Measurements from ENCODE around the gene ABHD6. TPM values are rescaled to one million over a fixed set of nuclear protein-coding genes. Genes with fewer than 3 reads are reported as not detected.

ABHD6 gene
- total RNA-seq, 4 donors from 2014 or later = 19.4 to 29.2 (median 28.6) TPM

GRCh38 chr3:58237941-58238681 is 519 bp downstream of the ABHD6 start:
- TF ChIP-seq CTCF (IDR thresholded peaks at IDR 0.05; ENCODE audit: low read depth) = no peak

- no peak for TF ChIP-seq CTCF (IDR thresholded peaks at IDR 0.05; ENCODE audit: low read depth)
These were observed 1.2 kb downstream of the ABHD6 start for GRCh38 chr3:58238830-58239229.

GRCh38 chr3:58241306-58242044 is 3.9 kb downstream of the ABHD6 start:
- no peak for TF ChIP-seq CTCF (IDR thresholded peaks at IDR 0.05; ENCODE audit: low read depth)

GRCh38 chr3:58242340-58242739 is 4.7 kb downstream of the ABHD6 start:
- TF ChIP-seq CTCF (IDR thresholded peaks at IDR 0.05; ENCODE audit: low read depth) = no peak

- no peak for TF ChIP-seq CTCF (IDR thresholded peaks at IDR 0.05; ENCODE audit: low read depth)
These were observed 6.5 kb downstream of the ABHD6 start for GRCh38 chr3:58243976-58244585.

- no peak for TF ChIP-seq CTCF (IDR thresholded peaks at IDR 0.05; ENCODE audit: low read depth)
These were observed 8.8 kb downstream of the ABHD6 start for GRCh38 chr3:58246148-58247047.

Measured in subcutaneous adipose tissue (tissue), 4 donors.